Mucosa of rectum (tissue), 2 donors: ENCODE results near the gene MST1R.

Experiments used
- H3K27ac ChIP-seq, 2 donors: one replicate each; pipeline ENCODE4 v1.7.0; 2013; ENCODE audit warnings: inconsistent platforms in 2 of 2, low read depth in 2 of 2, low read length in 2 of 2
- H3K27me3 ChIP-seq, 2 donors: one replicate each; pipeline ENCODE4 v1.7.0; 2013; ENCODE audit warnings: low read length in 2 of 2; ENCODE audit not compliant: control insufficient read depth in 2 of 2, insufficient read depth in 2 of 2
- H3K36me3 ChIP-seq, 2 donors: one replicate each; pipeline ENCODE4 v1.7.0; 2013; ENCODE audit warnings: low read length in 2 of 2; ENCODE audit not compliant: control insufficient read depth in 2 of 2, insufficient read depth in 2 of 2
- H3K4me1 ChIP-seq, 2 donors: one replicate each; pipeline ENCODE4 v1.7.0; 2013; ENCODE audit warnings: low read length in 2 of 2, mild to moderate bottlenecking in 1 of 2; ENCODE audit not compliant: control insufficient read depth in 2 of 2, insufficient read depth in 2 of 2
- H3K4me3 ChIP-seq, 2 donors: one replicate each; pipeline ENCODE4 v1.7.0; 2013; ENCODE audit warnings: low read length in 2 of 2
- H3K9ac ChIP-seq, 2 donors: one replicate each; pipeline ENCODE4 v1.7.0; 2013; ENCODE audit warnings: low read length in 2 of 2, low read depth in 1 of 2, mild to moderate bottlenecking in 1 of 2
- H3K9me3 ChIP-seq, 2 donors: one replicate each; pipeline ENCODE4 v1.7.0; 2013; ENCODE audit warnings: low read length in 2 of 2; ENCODE audit not compliant: control insufficient read depth in 2 of 2
- donor health status: healthy.
- donor health status: Normal muscosa, but diverticular disease.

The MST1R gene

DNA sequence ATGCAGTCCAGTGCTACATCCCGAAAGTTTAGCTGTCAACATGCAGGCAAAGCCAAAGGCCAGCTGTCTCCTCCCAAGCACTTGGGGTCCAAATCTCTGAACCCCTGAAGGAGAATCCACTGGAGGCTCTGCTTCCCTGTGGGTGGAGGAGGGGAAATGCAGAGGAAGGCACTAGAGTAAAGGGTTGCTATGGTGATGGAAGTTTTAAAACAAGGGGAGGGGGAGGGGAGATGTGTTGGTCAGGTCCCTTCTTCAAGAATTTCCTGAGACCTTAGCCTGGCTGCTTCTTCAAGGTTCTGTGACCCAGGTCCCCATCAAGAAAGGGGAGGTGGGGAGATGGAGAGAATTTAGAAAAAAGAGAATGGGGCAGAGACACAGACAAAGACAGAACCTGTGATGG, 36.3 kb downstream of the MST1R start:
- no peak overlapping the region for H3K27ac ChIP-seq
- no peaks in the 10 kb centered on the region for H3K36me3 ChIP-seq
- H3K9ac ChIP-seq: no peak overlapping the region
- no peaks in the 10 kb centered on the region for H3K9me3 ChIP-seq
- no peak overlapping the region for H3K4me3 ChIP-seq
- peaks cover 17 to 36% of the 10 kb centered on the region in 2 donors for H3K27me3 ChIP-seq
- no peaks in the 10 kb centered on the region for H3K4me1 ChIP-seq

DNA sequence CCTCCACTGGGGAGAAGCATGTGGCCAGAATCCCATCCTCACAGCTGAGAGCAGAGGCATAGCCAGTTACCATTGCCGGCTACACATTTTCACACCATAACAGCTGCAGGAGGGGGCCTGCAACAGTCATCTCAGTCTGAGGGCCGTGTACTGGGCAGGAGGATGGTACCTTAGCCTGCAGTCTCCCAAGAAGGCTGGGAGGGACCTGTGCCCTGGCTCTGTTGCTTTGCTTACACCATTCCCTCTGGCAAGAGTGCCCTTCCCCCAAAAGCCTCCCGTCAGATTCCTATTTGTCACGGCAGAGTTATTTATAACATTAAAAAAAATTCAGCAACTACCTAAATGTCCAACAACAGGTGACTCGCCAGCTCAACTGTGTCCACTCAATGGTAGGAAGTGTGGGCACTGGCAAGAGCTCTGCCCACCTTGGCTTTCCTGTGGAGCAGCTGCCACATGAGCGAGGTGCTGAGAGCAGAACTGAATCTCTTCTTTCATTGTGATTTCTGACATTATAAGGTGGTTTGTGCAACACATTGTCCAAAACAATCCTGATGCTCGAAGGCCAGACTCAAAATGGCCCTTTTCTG, 38.4 kb downstream of the MST1R start:
- H3K27ac ChIP-seq: no peak overlapping the region
- no peak overlapping the region for H3K4me3 ChIP-seq
- no peak overlapping the region for H3K9ac ChIP-seq
- peaks cover 17 to 27% of the 10 kb centered on the region in 2 donors for H3K27me3 ChIP-seq
- no peaks in the 10 kb centered on the region for H3K4me1 ChIP-seq
- no peaks in the 10 kb centered on the region for H3K36me3 ChIP-seq
- H3K9me3 ChIP-seq: no peaks in the 10 kb centered on the region

DNA sequence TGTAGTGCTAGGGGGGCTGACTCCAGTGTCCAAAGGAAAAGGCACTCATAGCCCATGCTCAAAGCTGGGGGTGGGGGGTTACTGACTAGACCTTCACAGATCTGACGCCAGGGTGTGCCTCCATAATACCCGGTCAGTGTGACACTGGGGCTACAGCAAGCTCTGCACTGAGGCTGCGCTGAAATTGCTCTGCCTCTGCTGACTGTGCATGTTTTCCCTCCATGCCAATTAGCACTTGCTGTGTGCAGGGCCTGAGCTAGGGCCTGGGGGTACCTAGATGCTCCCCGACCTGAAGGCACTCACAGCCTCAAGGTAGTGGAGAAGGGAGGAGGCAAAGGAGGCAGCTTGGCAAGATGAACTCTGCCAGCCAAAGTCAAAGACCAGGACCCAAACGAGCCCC, 39.2 kb downstream of the MST1R start:
- Histone ChIP-seq H3K27me3 (peaks cover 13 to 23% of the 10 kb centered on the region in 2 donors), H3K4me3 (no peak overlapping the region), H3K9me3 (no peaks in the 10 kb centered on the region), H3K36me3 (no peaks in the 10 kb centered on the region), H3K9ac (no peak overlapping the region), H3K27ac (no peak overlapping the region), H3K4me1 (no peaks in the 10 kb centered on the region)

DNA sequence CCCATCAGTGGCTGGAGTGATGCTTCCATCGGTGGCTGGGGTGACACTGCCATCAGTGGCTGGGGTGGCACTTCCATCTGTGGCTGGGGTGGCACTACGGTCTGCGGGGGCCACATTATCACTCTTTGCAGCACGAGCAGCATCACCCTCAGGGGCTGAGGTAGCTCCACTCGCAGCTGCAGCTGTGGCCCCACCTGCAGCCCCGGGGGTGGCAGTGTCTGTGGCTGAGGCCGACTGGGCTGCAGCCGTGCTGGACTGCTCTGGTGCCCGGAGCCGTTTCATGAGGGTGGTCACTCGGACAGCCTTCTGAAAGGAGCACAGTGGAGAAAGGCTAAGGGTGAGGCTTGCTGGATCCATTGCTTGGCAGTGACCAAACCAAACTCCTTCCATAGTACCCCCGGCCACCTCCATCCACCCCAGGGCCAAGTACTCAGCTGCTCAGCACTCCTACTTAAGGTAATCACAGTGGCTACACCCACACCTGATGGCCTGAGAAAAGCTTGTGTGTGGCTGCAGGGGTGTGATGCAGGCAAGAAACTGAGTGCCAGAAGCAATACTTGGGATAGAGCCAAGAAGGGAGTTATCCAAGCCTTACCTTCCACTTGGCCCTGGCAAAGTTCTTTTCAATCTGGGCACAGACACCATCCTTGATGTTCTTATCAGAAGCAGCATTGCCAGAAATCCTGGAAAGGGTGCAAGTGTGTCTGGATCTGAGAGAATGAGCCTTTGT, 43.9 kb downstream of the MST1R start:
- Histone ChIP-seq H3K27me3 (peaks cover 0 to 6% of the 10 kb centered on the region in 2 donors), H3K4me1 (peaks cover 10 to 12% of the 10 kb centered on the region in 2 donors), H3K9ac (no peak overlapping the region), H3K4me3 (no peak overlapping the region), H3K9me3 (no peaks in the 10 kb centered on the region), H3K27ac (no peak overlapping the region), H3K36me3 (no peaks in the 10 kb centered on the region)

DNA sequence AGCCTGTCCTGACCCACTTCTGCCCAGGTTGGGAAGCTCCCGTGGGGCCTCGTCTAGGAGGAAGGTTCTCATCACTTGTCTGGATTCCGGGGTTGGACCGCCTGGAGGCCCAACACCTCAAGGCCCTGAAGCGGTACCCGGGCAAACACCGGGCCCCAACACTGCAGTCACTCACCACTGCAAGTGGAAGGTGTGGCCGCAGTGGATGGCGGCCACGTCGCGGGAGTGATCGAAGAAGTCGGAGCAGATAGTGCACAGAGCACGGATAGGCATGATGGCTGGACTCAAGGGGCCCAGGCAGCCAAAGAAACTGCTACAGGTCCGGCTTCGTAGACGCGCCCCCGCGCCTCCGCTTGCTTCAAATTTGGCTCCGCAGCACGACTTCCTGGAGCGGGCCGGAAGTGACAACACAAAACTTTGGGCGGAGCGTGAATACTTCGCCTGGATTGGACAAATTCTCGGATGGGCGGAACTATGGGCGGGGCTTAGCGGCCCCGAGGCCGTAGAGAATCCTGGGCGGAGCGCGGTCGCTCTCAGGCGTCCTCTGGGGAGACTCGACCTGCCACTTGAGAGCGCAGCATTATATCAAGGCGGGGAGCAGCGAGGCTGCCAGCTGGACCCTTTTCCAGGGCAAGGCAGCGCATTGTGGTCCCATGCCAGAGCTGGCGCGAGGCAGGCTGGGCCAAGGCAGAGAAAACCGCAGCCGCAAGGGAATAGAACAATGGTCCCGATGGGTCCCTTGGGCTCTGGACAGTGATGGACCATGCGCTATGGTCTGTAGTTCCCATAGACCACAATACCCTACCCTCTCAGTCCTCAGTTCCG, 47.3 kb downstream of the MST1R start, which contains the start of gene TRAIP:
Gene TRAIP (minus strand): TSS at position 384 of the 825 bp plus-strand sequence. CDS start 111 bp downstream, at position 273.
- H3K27me3 ChIP-seq: no peaks in the 10 kb centered on the region
- H3K27ac ChIP-seq: peak within 1 kb of the TSS; percentile 66
- H3K4me1 ChIP-seq: peaks cover 10 to 12% of the 10 kb centered on the region in 2 donors
- no peaks in the 10 kb centered on the region for H3K36me3 ChIP-seq
- peak within 1 kb of the TSS; percentile 86 to 91 for H3K4me3 ChIP-seq
- H3K9ac ChIP-seq: peak within 1 kb of the TSS; percentile 76 to 89
- H3K9me3 ChIP-seq: no peaks in the 10 kb centered on the region

DNA sequence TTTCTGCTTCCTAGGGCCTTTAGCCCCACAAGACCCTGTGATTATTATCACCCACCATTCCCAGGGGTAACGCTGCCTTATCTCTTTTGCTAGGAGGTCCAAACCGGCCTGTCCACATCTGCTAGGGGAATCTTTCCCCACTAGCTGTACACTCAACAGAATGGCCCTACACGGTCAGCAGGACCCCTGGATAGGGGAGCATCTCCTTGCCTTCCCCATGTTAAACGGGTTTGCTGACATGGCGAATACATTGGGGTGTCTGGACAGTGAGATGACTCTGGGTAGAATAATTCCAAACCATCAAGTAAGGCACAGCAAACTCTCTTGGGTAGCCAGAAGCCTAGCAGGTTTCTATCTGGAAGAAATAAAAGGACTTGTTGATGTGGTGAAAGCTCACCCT, 48.0 kb downstream of the MST1R start:
- Histone ChIP-seq H3K4me3 (peak overlapping the region; percentile 86 to 91), H3K4me1 (peaks cover 10 to 12% of the 10 kb centered on the region in 2 donors), H3K36me3 (no peaks in the 10 kb centered on the region), H3K9me3 (no peaks in the 10 kb centered on the region), H3K27ac (no peak overlapping the region), H3K9ac (peak overlapping the region; percentile 76 to 89), H3K27me3 (no peaks in the 10 kb centered on the region)

DNA sequence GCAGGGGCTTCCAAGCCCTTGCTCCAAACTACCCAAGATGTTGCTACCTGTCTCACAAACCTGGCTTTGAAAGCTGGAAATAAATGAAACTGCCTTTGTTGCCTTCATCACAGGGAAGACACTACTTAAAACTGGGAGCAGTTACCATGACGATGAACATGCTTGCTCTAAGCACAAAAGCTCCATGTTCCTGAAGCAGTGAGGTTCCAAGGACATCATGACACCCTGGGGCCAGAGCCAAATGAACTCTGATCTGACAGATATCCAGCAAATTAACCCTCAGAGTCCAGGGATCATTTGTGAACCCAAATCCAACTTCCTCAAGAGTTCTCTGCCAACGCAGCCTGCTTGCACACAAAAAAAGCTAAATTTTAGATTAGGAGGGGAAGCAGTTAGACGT, 58.0 kb downstream of the MST1R start:
- no peak overlapping the region for H3K4me3 ChIP-seq
- no peak overlapping the region for H3K9ac ChIP-seq
- no peak overlapping the region for H3K27ac ChIP-seq
- no peaks in the 10 kb centered on the region for H3K4me1 ChIP-seq
- H3K9me3 ChIP-seq: no peaks in the 10 kb centered on the region
- H3K36me3 ChIP-seq: peaks cover 0 to 3% of the 10 kb centered on the region in 2 donors
- H3K27me3 ChIP-seq: no peaks in the 10 kb centered on the region

DNA sequence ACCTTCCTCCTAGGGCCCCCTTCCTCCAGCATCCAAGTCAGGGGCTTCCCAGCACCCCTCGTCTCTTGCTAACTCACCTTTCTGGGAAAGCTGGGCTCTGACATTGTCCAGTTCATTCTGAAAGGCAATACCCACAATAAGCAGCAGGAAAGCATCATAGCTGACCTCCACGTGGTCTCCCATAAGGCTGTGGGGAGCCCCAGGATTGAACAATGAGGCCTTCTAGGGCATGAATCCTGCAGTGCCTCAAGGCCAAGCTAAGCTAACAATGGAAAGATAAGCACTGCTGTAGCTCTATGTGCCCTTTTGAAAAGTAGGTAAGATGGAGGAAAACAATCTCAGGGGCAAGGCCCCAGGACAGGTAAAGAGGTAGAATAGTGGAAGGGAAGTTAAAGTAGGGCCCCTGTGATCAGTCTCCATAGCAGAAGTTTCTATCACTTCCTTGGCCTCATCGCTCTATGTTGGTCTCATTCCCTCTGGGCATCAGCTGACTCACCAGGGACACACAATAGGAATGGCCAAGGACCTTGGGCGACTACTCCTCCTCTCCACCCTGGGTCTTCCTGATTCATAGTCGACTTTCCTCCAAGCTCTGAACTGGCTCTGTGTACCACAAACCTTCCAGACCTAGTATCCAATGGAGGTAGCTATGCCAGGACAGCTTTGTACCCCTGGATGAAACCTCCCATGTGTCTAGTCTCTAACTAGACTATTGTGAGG, 59.0 kb downstream of the MST1R start:
- peaks cover 0 to under 1% of the 10 kb centered on the region in 2 donors for H3K4me1 ChIP-seq
- H3K27me3 ChIP-seq: no peaks in the 10 kb centered on the region
- H3K4me3 ChIP-seq: no peak overlapping the region
- H3K36me3 ChIP-seq: peaks cover 0 to 3% of the 10 kb centered on the region in 2 donors
- no peaks in the 10 kb centered on the region for H3K9me3 ChIP-seq
- H3K27ac ChIP-seq: no peak overlapping the region
- H3K9ac ChIP-seq: no peak overlapping the region

DNA sequence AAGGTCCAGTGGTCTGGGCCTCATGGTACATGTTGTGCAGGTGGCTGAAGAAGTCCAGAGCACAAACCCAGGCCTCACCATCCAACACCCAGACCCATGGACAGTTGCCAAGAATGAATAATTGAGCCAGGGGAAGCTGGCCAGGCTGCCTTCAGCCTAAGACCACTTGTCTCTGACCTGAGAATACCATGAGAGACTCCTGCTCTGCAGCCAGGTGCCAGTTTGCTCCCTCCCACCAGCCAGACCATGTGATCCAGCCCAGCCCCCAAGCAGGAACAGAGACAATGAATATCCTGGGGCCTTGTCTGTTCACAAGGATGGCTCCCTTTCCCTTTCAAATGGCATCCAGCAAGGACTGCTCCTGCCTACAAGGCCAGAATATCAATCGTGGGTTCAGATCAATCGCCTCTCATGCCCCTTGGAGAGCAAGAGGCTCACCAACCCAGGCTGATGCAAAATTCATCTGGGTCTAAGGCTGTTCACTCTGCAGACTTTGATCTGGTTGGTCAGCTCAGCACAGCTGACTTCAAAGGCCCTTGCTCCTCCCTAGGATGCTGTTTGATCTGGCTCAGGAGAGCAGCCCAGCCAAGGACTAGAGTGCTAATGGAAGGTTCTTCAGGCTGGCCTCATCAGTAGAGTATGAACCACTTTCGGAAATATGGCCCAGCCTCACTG, 60.7 kb downstream of the MST1R start:
- H3K4me3 ChIP-seq: no peak overlapping the region
- no peak overlapping the region for H3K27ac ChIP-seq
- H3K36me3 ChIP-seq: peaks cover 0 to 3% of the 10 kb centered on the region in 2 donors
- no peaks in the 10 kb centered on the region for H3K27me3 ChIP-seq
- no peaks in the 10 kb centered on the region for H3K9me3 ChIP-seq
- no peak overlapping the region for H3K9ac ChIP-seq
- peaks cover 0 to 4% of the 10 kb centered on the region in 2 donors for H3K4me1 ChIP-seq
